ENCODE measurements around the gene INHBB. TPM values are rescaled to one million over a fixed set of nuclear protein-coding genes. Genes with fewer than 3 reads are reported as not detected.

INHBB gene
- total and polyA plus RNA-seq, 7 experiments from 2014 or later, result not detected

DNA sequence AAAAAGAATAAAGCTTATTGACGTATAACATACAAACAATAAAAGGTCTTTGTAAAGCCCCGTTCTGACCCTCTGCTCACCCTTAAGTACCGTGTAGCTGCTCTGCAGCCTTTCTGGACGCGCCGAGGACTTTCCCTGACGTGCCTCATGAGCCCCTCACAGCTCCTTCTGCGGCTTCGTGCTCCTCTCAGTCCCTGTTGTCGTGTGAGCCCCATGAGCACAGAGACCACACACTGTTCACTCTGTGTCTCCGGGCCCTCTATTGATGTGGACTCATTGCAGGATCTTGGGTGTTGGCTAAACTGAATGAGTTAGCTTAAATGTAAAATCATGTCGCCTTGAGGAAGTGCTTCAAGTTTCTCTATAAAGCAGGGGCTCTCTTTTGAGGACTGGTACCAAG is 43.6 kb upstream of the INHBB start:
- H3K27ac ChIP-seq (ENCODE audit: low read depth, low read length), result no peak overlapping the region
- peaks cover 0 to 5% (median 0%) of the 10 kb centered on the region in 5 donors for H3K27me3 Mint-ChIP-seq
- H3K9me3 Mint-ChIP-seq, result no peaks in the 10 kb centered on the region
- peaks cover 0 to 3% of the 10 kb centered on the region in 2 donors for H3K4me1 ChIP-seq (ENCODE audit: control insufficient read depth in 2 of 2, insufficient read depth in 2 of 2, low read length in 2 of 2)
- no peak overlapping the region for H3K4me3 ChIP-seq (ENCODE audit: low read length)
- intact Hi-C loops (cut with micrococcal nuclease), result no loop called here
- peak overlapping the region in 4 of 9 donors; percentile 11 to 73 (median 26) for H3K27ac Mint-ChIP-seq
- no peak for DNase-seq
- H3K36me3 Mint-ChIP-seq, result peaks cover 4 to 51% (median 24%) of the 10 kb centered on the region in 5 donors
- H3K4me3 Mint-ChIP-seq, result peak overlapping the region in 7 of 10 donors; percentile 10 to 66 (median 25)
- peaks cover 5 to 35% (median 13%) of the 10 kb centered on the region in 7 donors for H3K4me1 Mint-ChIP-seq
- ATAC-seq, result no peak
- H3K36me3 ChIP-seq (ENCODE audit: control insufficient read depth in 2 of 3, insufficient read depth in 3 of 3, low read length in 3 of 3), result peaks cover 0 to 5% (median 0%) of the 10 kb centered on the region in 3 experiments
- ChIA-PET CTCF (interaction anchor here (0.9 kb wide), 2 partner anchors 11 to 30 kb away, joined by 3 to 4 read pairs; no protein-coding TSS in a partner anchor), POLR2A (interaction anchor here (0.6 kb wide), 1 partner anchor 320 kb away, joined by 3 read pairs; no protein-coding TSS in a partner anchor)
- H3K27me3 ChIP-seq (ENCODE audit: control insufficient read depth in 2 of 2, insufficient read depth in 2 of 2, low read length in 2 of 2), result no peaks in the 10 kb centered on the region
- no peaks in the 10 kb centered on the region for H3K9me3 ChIP-seq (ENCODE audit: control insufficient read depth in 2 of 3, low read length in 3 of 3)

DNA sequence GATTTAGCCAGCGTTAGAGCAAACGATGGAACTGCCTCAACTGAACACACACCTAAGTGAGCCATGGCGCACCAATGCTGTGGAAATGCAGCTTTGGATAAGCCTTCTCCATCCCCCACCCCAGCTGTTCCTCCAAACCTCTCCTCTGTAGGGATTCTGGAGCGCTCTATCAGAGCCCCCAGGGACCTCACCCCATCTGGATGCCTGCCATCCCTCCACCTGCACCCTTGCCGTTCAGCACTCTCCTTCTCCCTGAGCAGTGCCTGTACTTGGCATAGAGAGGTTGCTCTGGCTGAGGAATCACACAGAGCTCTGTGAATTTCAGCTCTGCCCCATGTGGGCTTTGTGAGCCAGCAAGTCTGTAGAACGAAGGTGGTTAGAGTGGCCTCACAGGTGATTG is 42.8 kb upstream of the INHBB start:
- Mint-ChIP-seq H3K27me3 (peaks cover 0 to 5% (median 0%) of the 10 kb centered on the region in 5 donors), H3K9me3 (no peaks in the 10 kb centered on the region), H3K4me3 (peak overlapping the region in 9 of 10 donors; percentile 10 to 66 (median 30)), H3K27ac (peak overlapping the region in 5 of 9 donors; percentile 6 to 73 (median 12)), H3K36me3 (peaks cover 4 to 45% (median 16%) of the 10 kb centered on the region in 5 donors), H3K4me1 (peaks cover 5 to 31% (median 13%) of the 10 kb centered on the region in 7 donors)
- Histone ChIP-seq H3K27ac (ENCODE audit: low read depth, low read length) (no peak overlapping the region), H3K9me3 (ENCODE audit: control insufficient read depth in 2 of 3, low read length in 3 of 3) (no peaks in the 10 kb centered on the region), H3K4me1 (ENCODE audit: control insufficient read depth in 2 of 2, insufficient read depth in 2 of 2, low read length in 2 of 2) (peaks cover 0 to 3% of the 10 kb centered on the region in 2 donors), H3K36me3 (ENCODE audit: control insufficient read depth in 2 of 3, insufficient read depth in 3 of 3, low read length in 3 of 3) (peaks cover 0 to 2% (median 0%) of the 10 kb centered on the region in 3 experiments), H3K4me3 (ENCODE audit: low read length) (no peak overlapping the region), H3K27me3 (ENCODE audit: control insufficient read depth in 2 of 2, insufficient read depth in 2 of 2, low read length in 2 of 2) (no peaks in the 10 kb centered on the region)
- ChIA-PET CTCF (interaction anchor here (0.9 kb wide), 2 partner anchors 10 to 31 kb away, joined by 3 to 4 read pairs; no protein-coding TSS in a partner anchor), POLR2A (no interaction called here)
- DNase-seq (no peak), ATAC-seq (no peak)
- intact Hi-C loops (cut with micrococcal nuclease), result no loop called here

DNA sequence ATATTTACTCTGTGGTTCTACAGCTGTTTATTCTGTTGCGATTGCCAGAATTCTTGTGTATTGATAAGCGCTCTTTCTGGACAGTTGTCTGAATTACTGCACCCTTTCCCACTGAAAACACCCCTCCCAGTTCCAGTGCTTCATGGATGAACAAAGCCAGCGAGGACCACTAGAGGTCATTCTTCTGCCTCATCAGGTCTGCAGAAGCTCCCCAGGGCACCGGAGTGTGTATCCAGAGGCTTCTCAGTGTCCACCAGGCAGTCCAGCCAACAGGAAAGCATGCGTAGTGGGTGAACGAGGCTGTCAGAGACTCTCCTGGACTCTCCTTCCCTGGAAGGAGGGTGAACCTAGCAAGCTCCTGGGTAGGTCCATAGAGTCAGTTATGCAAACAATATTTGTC is 40.6 kb upstream of the INHBB start:
- Mint-ChIP-seq H3K4me3 (no peak overlapping the region), H3K27ac (no peak overlapping the region), H3K36me3 (peaks cover 4 to 35% (median 9%) of the 10 kb centered on the region in 5 donors), H3K4me1 (peaks cover 5 to 34% (median 13%) of the 10 kb centered on the region in 7 donors), H3K27me3 (peaks cover 0 to 5% (median 0%) of the 10 kb centered on the region in 5 donors), H3K9me3 (no peaks in the 10 kb centered on the region)
- no peak overlapping the region for H3K27ac ChIP-seq (ENCODE audit: low read depth, low read length)
- H3K9me3 ChIP-seq (ENCODE audit: control insufficient read depth in 2 of 3, low read length in 3 of 3), result no peaks in the 10 kb centered on the region
- DNase-seq (no peak), ATAC-seq (no peak)
- H3K36me3 ChIP-seq (ENCODE audit: control insufficient read depth in 2 of 3, insufficient read depth in 3 of 3, low read length in 3 of 3), result no peaks in the 10 kb centered on the region
- no peak overlapping the region for H3K4me3 ChIP-seq (ENCODE audit: low read length)
- ChIA-PET CTCF (interaction anchor here (0.7 kb wide), 1 partner anchor 1097 kb away, joined by 4 read pairs; no protein-coding TSS in a partner anchor), POLR2A (no interaction called here)
- H3K27me3 ChIP-seq (ENCODE audit: control insufficient read depth in 2 of 2, insufficient read depth in 2 of 2, low read length in 2 of 2), result no peaks in the 10 kb centered on the region
- H3K4me1 ChIP-seq (ENCODE audit: control insufficient read depth in 2 of 2, insufficient read depth in 2 of 2, low read length in 2 of 2), result peaks cover 0 to 3% of the 10 kb centered on the region in 2 donors
- intact Hi-C loops (cut with micrococcal nuclease), result no loop called here

DNA sequence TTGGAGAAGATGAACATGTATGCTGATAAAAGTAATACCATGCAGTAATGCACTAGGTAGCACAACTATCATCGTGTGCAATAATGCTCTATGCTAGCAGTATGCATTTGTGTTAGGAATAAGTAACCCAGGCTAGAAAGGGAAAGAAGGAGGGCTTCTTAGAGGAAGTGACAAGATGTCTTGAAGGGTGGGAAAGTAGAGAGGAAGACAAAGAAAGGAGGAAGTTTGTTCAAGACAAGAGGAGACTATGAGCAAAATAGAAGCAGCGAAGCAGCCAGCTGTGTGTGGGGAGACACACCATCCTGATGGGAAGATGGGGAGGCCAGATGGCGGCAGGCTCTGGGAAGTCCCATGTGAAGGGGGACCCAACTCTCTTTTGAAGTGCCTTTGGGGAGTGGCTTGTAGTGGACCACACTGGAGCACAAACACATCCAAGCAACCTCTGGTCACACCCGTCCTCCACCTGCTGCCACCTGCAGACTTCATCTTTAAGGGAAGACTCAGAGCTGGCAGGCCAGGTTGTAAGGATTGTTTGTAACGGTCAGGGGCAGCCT is 39.9 kb upstream of the INHBB start:
- Mint-ChIP-seq H3K4me1 (peaks cover 5 to 42% (median 13%) of the 10 kb centered on the region in 7 donors), H3K27ac (no peak overlapping the region)

DNA sequence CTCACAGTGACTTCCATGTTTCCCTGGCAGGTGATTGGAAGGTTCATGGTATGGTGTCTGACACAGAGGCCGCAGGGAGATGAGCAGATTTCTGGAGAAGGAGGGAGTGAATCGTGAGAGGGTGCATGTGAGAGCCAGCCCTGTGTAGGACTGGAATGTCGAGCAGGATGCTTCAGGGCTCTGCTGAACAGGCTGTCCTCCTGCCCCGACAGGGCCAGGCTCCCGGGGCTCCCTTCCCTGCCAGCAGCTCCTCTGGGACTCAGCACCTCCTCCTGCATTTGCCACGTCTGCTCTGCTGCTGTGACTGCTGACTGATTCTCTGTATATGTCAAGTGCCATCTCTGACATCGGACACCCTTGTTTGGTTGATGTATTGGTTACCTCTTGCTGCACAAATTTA is 38.5 kb upstream of the INHBB start:
- Histone ChIP-seq H3K27ac (ENCODE audit: low read depth, low read length) (no peak overlapping the region), H3K36me3 (ENCODE audit: control insufficient read depth in 2 of 3, insufficient read depth in 3 of 3, low read length in 3 of 3) (no peaks in the 10 kb centered on the region), H3K9me3 (ENCODE audit: control insufficient read depth in 2 of 3, low read length in 3 of 3) (no peaks in the 10 kb centered on the region), H3K4me1 (ENCODE audit: control insufficient read depth in 2 of 2, insufficient read depth in 2 of 2, low read length in 2 of 2) (peaks cover 0 to under 1% of the 10 kb centered on the region in 2 donors), H3K27me3 (ENCODE audit: control insufficient read depth in 2 of 2, insufficient read depth in 2 of 2, low read length in 2 of 2) (no peaks in the 10 kb centered on the region), H3K4me3 (ENCODE audit: low read length) (no peak overlapping the region)
- Mint-ChIP-seq H3K36me3 (peaks cover 4 to 25% (median 9%) of the 10 kb centered on the region in 5 donors), H3K27ac (no peak overlapping the region), H3K9me3 (no peaks in the 10 kb centered on the region), H3K4me1 (peaks cover 4 to 37% (median 13%) of the 10 kb centered on the region in 7 donors), H3K4me3 (no peak overlapping the region), H3K27me3 (peaks cover 0 to 5% (median 0%) of the 10 kb centered on the region in 5 donors)
- CTCF ChIA-PET, result no interaction called here
- POLR2A ChIA-PET, result no interaction called here
- ATAC-seq (no peak), DNase-seq (no peak)
- intact Hi-C loops (cut with micrococcal nuclease), result no loop called here

More for the DNA sequence above, 39.9 kb upstream of the INHBB start:
- no peak overlapping the region for H3K4me3 ChIP-seq (ENCODE audit: low read length)
- no peak overlapping the region for H3K27ac ChIP-seq (ENCODE audit: low read depth, low read length)
- no peaks in the 10 kb centered on the region for H3K36me3 ChIP-seq (ENCODE audit: control insufficient read depth in 2 of 3, insufficient read depth in 3 of 3, low read length in 3 of 3)
- H3K4me3 Mint-ChIP-seq, result no peak overlapping the region
- H3K4me1 ChIP-seq (ENCODE audit: control insufficient read depth in 2 of 2, insufficient read depth in 2 of 2, low read length in 2 of 2), result peaks cover 0 to 3% of the 10 kb centered on the region in 2 donors
- no peak for ATAC-seq
- H3K9me3 Mint-ChIP-seq, result no peaks in the 10 kb centered on the region
- intact Hi-C loops (cut with micrococcal nuclease), result no loop called here
- H3K36me3 Mint-ChIP-seq, result peaks cover 4 to 33% (median 9%) of the 10 kb centered on the region in 5 donors
- no peaks in the 10 kb centered on the region for H3K27me3 ChIP-seq (ENCODE audit: control insufficient read depth in 2 of 2, insufficient read depth in 2 of 2, low read length in 2 of 2)
- H3K9me3 ChIP-seq (ENCODE audit: control insufficient read depth in 2 of 3, low read length in 3 of 3), result no peaks in the 10 kb centered on the region
- H3K27me3 Mint-ChIP-seq, result peaks cover 0 to 5% (median 0%) of the 10 kb centered on the region in 5 donors
- DNase-seq, result no peak
- POLR2A ChIA-PET, result no interaction called here
- CTCF ChIA-PET, result no interaction called here

DNA sequence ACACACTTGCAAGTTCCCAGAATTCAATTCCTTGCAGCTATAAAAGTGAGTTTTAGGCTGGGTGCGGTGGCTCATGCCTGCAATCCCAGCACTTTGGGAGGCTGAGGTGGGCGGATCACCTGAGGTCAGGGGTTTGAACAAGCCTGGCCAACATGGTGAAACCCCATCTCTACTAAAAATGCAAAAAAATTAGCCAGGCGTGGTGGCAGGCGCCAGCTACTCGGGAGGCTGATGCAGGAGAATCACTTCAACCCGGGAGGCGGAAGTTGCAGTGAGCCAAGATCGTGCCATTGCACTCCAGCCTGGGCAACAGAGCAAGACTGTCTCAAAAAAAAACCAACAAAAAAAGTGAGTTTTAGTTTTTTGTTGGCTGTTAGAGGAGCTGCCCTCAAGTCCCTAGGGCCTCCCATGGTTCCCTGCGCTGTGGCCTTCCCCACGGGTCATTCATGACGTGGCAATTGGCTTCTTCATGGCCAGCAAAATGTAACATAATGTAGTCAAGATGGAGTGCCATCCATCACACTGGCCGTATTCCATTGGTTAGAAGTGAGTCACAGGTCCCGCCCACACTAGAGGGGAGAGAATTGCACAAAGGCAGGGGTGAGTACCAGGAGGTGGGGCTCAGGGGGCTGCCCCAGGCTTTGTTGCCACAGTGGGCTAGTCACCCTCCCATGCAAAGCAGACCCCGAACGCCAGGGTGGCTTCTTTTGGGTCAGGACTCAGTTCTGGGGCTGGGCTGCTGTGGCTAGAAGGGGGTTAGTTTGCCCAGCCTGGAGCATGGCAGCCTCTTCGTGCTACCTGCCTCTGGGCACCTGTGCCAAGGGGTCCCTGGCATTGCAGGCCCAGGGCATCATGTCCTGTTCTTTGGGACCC is 37.7 kb upstream of the INHBB start:
- Histone ChIP-seq H3K4me1 (ENCODE audit: control insufficient read depth in 2 of 2, insufficient read depth in 2 of 2, low read length in 2 of 2) (peaks cover under 1 to 3% of the 10 kb centered on the region in 2 donors), H3K4me3 (ENCODE audit: low read length) (no peak overlapping the region), H3K27ac (ENCODE audit: low read depth, low read length) (no peak overlapping the region), H3K27me3 (ENCODE audit: control insufficient read depth in 2 of 2, insufficient read depth in 2 of 2, low read length in 2 of 2) (no peaks in the 10 kb centered on the region), H3K9me3 (ENCODE audit: control insufficient read depth in 2 of 3, low read length in 3 of 3) (no peaks in the 10 kb centered on the region), H3K36me3 (ENCODE audit: control insufficient read depth in 2 of 3, insufficient read depth in 3 of 3, low read length in 3 of 3) (no peaks in the 10 kb centered on the region)
- DNase-seq, result no peak
- ChIA-PET POLR2A (no interaction called here), CTCF (interaction anchor here (0.8 kb wide), 1 partner anchor 107 kb away, joined by 3 read pairs; no protein-coding TSS in a partner anchor)
- Mint-ChIP-seq H3K4me1 (peaks cover 3 to 38% (median 13%) of the 10 kb centered on the region in 7 donors), H3K27me3 (peaks cover 0 to 5% (median 0%) of the 10 kb centered on the region in 5 donors), H3K4me3 (no peak overlapping the region), H3K27ac (peak overlapping the region in 2 of 9 donors; percentile 19 to 28), H3K9me3 (no peaks in the 10 kb centered on the region), H3K36me3 (peaks cover 4 to 18% (median 8%) of the 10 kb centered on the region in 5 donors)
- ATAC-seq, result no peak
- intact Hi-C loops (cut with micrococcal nuclease), result no loop called here
